WTC11 (cell line): ENCODE measurements around the gene TBL1Y. TPM values are rescaled to one million over a fixed set of nuclear protein-coding genes. Genes with fewer than 3 reads are reported as not detected.
"Not testable (repeated sequence)": the region's sequence is repeated elsewhere in the genome, so short reads cannot be mapped to it uniquely, and the experiment has no call there.

ENCODE experiments used
- ATAC-seq: fragments of 200-7000 bp; cut with Tn5 transposase; 2 replicates; pipeline ENCODE4 v1.10.0; 2021; ENCODE audit warnings: mild to moderate bottlenecking, moderate library complexity
- CTCF ChIA-PET: fragments of 300-600 bp; sonication (Branson Sonifier 250); formaldehyde crosslinking; loops from one replicate; lab custom pipeline; 2021; ENCODE audit warnings: antibody characterized with exemption; lab: Charles Lee
- POLR2A ChIA-PET: fragments of 350-600 bp; sonication (Branson Sonifier 250); formaldehyde crosslinking; loops from one replicate; lab custom pipeline; 2021; ENCODE audit warnings: antibody characterized with exemption; lab: Charles Lee
- DNase-seq: peaks from one replicate; pipeline ENCODE4 v3.0.0; 2021; ENCODE audit warnings: low spot score
- H3K27ac Mint-ChIP-seq: 2 replicates; pipeline ENCODE4 v1.8.0; 2021; ENCODE audit warnings: mixed read lengths
- H3K27me3 Mint-ChIP-seq: 2 replicates; pipeline ENCODE4 v1.8.0; 2021; ENCODE audit warnings: low read depth, mild to moderate bottlenecking, moderate library complexity, mixed read lengths
- H3K36me3 Mint-ChIP-seq: 2 replicates; pipeline ENCODE4 v1.8.0; 2021; ENCODE audit warnings: mixed read lengths
- H3K4me1 Mint-ChIP-seq: 2 replicates; pipeline ENCODE4 v1.8.0; 2022; ENCODE audit warnings: mixed read lengths
- H3K4me3 Mint-ChIP-seq: 2 replicates; pipeline ENCODE4 v1.8.0; 2021; ENCODE audit warnings: mild to moderate bottlenecking, moderate library complexity, mixed read lengths
- H3K9me3 Mint-ChIP-seq: 2 replicates; pipeline ENCODE4 v1.8.0; 2021; ENCODE audit warnings: mixed read lengths
- AR ChIP-seq: fragments of 250-450 bp; sonication (Bioruptor Pico); IDR thresholded peaks from 2 replicates; pipeline ENCODE4 v1.9.0; 2021; ENCODE audit warnings: mild to moderate bottlenecking
- ATF3 ChIP-seq: sonication (generic); formaldehyde crosslinking; conservative IDR thresholded peaks from 2 replicates; pipeline ENCODE4 v1.8.1; 2022; ENCODE audit warnings: mild to moderate bottlenecking, missing genetic modification reagents
- ELF4 ChIP-seq: sonication (generic); formaldehyde crosslinking; IDR thresholded peaks from 2 replicates; pipeline ENCODE4 v1.8.1; 2022; ENCODE audit warnings: low read depth, mild to moderate bottlenecking, moderate library complexity, missing genetic modification reagents
- FOXJ3 ChIP-seq: sonication (generic); formaldehyde crosslinking; IDR thresholded peaks from 2 replicates; pipeline ENCODE4 v1.9.0; 2021; ENCODE audit warnings: missing genetic modification reagents, mild to moderate bottlenecking, borderline replicate concordance
- HMGXB4 ChIP-seq: sonication (generic); formaldehyde crosslinking; IDR thresholded peaks from 2 replicates; pipeline ENCODE4 v1.8.1; 2023; ENCODE audit warnings: mild to moderate bottlenecking, moderate library complexity, missing genetic modification reagents
- NFE2L1 ChIP-seq: sonication (generic); formaldehyde crosslinking; IDR thresholded peaks from 2 replicates; pipeline ENCODE4 v1.8.1; 2023; ENCODE audit warnings: missing genetic modification reagents
- NR3C1 ChIP-seq: sonication (generic); formaldehyde crosslinking; conservative IDR thresholded peaks from 2 replicates; pipeline ENCODE4 v1.8.1; 2023; ENCODE audit warnings: low read depth, mild to moderate bottlenecking, missing genetic modification reagents
- SMAD4 ChIP-seq: sonication (generic); formaldehyde crosslinking; IDR thresholded peaks from 2 replicates; pipeline ENCODE4 v1.8.0; 2022; ENCODE audit warnings: mild to moderate bottlenecking, missing genetic modification reagents
- SP1 ChIP-seq: sonication (generic); formaldehyde crosslinking; conservative IDR thresholded peaks from 2 replicates; pipeline ENCODE4 v1.8.1; 2022; ENCODE audit warnings: missing genetic modification reagents
- ZBTB43 ChIP-seq: sonication (generic); formaldehyde crosslinking; IDR thresholded peaks from 2 replicates; pipeline ENCODE4 v1.8.1; 2023; ENCODE audit warnings: mild to moderate bottlenecking, missing genetic modification reagents
- ZNF232 ChIP-seq: sonication (generic); formaldehyde crosslinking; IDR thresholded peaks from 2 replicates; pipeline ENCODE4 v1.8.0; 2022; ENCODE audit warnings: mild to moderate bottlenecking, missing genetic modification reagents
- ZNF416 ChIP-seq: fragments of 250-450 bp; sonication (Bioruptor Pico); IDR thresholded peaks from 2 replicates; pipeline ENCODE4 v1.9.0; 2021; ENCODE audit warnings: mild to moderate bottlenecking, inconsistent platforms
- total RNA-seq: library from RNA; stranded (reverse); gene quantifications from 3 replicates; pipeline ENCODE4 v1.2.3, GENCODE V29; 2021
- TF ChIP-seq, protein P1 (sequence below): fragments of 250-450 bp; sonication (Bioruptor Pico); IDR thresholded peaks from 2 replicates; pipeline ENCODE4 v2.1.2; 2022; ENCODE audit warnings: mild to moderate bottlenecking, moderate library complexity
- TF ChIP-seq, protein P2 (sequence below): sonication (generic); formaldehyde crosslinking; IDR thresholded peaks from 2 replicates; pipeline ENCODE4 v1.8.1; 2023; ENCODE audit warnings: mild to moderate bottlenecking, missing genetic modification reagents
- TF ChIP-seq, protein P3 (sequence below): sonication (generic); formaldehyde crosslinking; IDR thresholded peaks from 2 replicates; pipeline ENCODE4 v1.8.0; 2022; ENCODE audit warnings: mild to moderate bottlenecking, missing genetic modification reagents
- TF ChIP-seq, protein P4 (sequence below): sonication (generic); formaldehyde crosslinking; IDR thresholded peaks from 2 replicates; pipeline ENCODE4 v1.8.0; 2022; ENCODE audit warnings: mild to moderate bottlenecking, missing genetic modification reagents
- TF ChIP-seq, protein P5 (sequence below): sonication (generic); formaldehyde crosslinking; IDR thresholded peaks from 2 replicates; pipeline ENCODE4 v1.8.1; 2022; ENCODE audit warnings: mild to moderate bottlenecking, missing genetic modification reagents, moderate library complexity, borderline replicate concordance
- TF ChIP-seq, protein P6 (sequence below): fragments of 250-450 bp; sonication (Bioruptor Pico); IDR thresholded peaks from 2 replicates; pipeline ENCODE4 v1.9.0; 2021; ENCODE audit warnings: moderate library complexity, mild to moderate bottlenecking, inconsistent platforms, borderline replicate concordance

The TBL1Y gene
- total RNA-seq, 1 experiment from 2014 or later, result not detected

DNA sequence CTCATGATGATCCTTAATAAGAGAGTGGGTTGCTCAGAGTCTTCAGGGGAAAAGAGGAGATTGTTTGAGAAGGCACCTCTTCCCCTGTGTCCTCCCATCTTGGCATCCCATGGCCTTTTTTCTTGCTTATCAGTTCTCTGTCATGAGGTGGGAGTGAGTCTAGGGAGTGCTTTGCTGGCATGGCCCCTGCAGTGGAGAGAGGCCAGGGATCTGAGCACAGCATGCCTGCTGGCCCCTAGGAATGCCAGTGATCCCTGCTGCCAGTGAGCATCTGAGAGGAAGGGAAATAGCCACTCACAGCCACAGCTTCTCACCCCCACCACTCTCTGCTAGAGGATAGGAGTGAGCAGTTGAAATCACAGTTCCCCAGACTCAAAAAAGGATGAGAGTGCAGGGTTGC, 168.2 kb downstream of the TBL1Y start:
- CTCF ChIA-PET, result no interaction called here
- no peak for DNase-seq
- H3K27me3 Mint-ChIP-seq, result no peaks in the 10 kb centered on the region
- no peak overlapping the region for H3K27ac Mint-ChIP-seq
- TF ChIP-seq, protein P1, sequence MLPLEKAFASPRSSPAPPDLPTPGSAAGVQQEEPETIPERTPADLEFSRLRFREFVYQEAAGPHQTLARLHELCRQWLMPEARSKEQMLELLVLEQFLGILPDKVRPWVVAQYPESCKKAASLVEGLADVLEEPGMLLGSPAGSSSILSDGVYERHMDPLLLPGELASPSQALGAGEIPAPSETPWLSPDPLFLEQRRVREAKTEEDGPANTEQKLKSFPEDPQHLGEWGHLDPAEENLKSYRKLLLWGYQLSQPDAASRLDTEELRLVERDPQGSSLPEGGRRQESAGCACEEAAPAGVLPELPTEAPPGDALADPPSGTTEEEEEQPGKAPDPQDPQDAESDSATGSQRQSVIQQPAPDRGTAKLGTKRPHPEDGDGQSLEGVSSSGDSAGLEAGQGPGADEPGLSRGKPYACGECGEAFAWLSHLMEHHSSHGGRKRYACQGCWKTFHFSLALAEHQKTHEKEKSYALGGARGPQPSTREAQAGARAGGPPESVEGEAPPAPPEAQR, result no peak
- TF ChIP-seq SMAD4 (CRISPR knock-in tag) (no peak), SP1 (CRISPR knock-in tag) (no peak), ELF4 (no peak), ZNF416 (CRISPR knock-in tag) (no peak), ATF3 (CRISPR knock-in tag) (no peak), ZNF232 (CRISPR knock-in tag) (no peak), HMGXB4 (CRISPR knock-in tag) (no peak), AR (no peak), FOXJ3 (CRISPR knock-in tag) (no peak), ZBTB43 (CRISPR knock-in tag) (no peak), NR3C1 (CRISPR knock-in tag) (no peak), NFE2L1 (CRISPR knock-in tag) (no peak)
- TF ChIP-seq, protein P2, sequence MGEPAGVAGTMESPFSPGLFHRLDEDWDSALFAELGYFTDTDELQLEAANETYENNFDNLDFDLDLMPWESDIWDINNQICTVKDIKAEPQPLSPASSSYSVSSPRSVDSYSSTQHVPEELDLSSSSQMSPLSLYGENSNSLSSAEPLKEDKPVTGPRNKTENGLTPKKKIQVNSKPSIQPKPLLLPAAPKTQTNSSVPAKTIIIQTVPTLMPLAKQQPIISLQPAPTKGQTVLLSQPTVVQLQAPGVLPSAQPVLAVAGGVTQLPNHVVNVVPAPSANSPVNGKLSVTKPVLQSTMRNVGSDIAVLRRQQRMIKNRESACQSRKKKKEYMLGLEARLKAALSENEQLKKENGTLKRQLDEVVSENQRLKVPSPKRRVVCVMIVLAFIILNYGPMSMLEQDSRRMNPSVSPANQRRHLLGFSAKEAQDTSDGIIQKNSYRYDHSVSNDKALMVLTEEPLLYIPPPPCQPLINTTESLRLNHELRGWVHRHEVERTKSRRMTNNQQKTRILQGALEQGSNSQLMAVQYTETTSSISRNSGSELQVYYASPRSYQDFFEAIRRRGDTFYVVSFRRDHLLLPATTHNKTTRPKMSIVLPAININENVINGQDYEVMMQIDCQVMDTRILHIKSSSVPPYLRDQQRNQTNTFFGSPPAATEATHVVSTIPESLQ, result no peak
- TF ChIP-seq, protein P3, sequence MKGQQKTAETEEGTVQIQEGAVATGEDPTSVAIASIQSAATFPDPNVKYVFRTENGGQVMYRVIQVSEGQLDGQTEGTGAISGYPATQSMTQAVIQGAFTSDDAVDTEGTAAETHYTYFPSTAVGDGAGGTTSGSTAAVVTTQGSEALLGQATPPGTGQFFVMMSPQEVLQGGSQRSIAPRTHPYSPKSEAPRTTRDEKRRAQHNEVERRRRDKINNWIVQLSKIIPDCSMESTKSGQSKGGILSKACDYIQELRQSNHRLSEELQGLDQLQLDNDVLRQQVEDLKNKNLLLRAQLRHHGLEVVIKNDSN (CRISPR knock-in tag), result no peak
- TF ChIP-seq, protein P4, sequence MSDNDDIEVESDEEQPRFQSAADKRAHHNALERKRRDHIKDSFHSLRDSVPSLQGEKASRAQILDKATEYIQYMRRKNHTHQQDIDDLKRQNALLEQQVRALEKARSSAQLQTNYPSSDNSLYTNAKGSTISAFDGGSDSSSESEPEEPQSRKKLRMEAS (CRISPR knock-in tag), result no peak
- TF ChIP-seq, protein P5, sequence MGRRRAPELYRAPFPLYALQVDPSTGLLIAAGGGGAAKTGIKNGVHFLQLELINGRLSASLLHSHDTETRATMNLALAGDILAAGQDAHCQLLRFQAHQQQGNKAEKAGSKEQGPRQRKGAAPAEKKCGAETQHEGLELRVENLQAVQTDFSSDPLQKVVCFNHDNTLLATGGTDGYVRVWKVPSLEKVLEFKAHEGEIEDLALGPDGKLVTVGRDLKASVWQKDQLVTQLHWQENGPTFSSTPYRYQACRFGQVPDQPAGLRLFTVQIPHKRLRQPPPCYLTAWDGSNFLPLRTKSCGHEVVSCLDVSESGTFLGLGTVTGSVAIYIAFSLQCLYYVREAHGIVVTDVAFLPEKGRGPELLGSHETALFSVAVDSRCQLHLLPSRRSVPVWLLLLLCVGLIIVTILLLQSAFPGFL, result no peak
- TF ChIP-seq, protein P6, sequence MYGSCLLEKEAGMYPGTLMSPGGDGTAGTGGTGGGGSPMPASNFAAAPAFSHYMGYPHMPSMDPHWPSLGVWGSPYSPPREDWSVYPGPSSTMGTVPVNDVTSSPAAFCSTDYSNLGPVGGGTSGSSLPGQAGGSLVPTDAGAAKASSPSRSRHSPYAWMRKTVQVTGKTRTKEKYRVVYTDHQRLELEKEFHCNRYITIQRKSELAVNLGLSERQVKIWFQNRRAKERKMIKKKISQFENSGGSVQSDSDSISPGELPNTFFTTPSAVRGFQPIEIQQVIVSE, result no peak
- no peaks in the 10 kb centered on the region for H3K9me3 Mint-ChIP-seq
- no peak overlapping the region for H3K4me3 Mint-ChIP-seq
- POLR2A ChIA-PET, result no interaction called here
- H3K4me1 Mint-ChIP-seq, result no peaks in the 10 kb centered on the region
- no peak for ATAC-seq
- no peaks in the 10 kb centered on the region for H3K36me3 Mint-ChIP-seq

DNA sequence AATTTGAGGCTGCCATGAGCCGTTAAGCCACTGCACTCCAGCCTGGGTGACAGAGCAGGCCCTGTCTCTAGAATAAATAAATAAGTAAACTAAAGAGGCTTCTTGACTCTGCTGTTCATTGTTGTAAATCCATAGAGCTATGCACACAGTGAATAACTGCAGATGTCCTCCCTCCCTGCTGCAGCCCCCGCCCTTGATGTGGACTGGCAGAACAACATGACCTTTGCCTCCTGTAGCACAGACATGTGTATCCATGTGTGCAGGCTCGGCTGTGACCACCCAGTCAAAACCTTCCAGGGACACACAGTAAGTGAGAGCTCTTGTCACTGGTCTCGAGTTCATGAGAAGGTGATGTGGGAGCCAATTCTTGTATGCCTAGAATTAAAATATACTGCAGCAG, 170.1 kb downstream of the TBL1Y start:
- CTCF ChIA-PET, DNase-seq, H3K4me3 Mint-ChIP-seq, H3K9me3 Mint-ChIP-seq, ATAC-seq, POLR2A ChIA-PET, H3K36me3 Mint-ChIP-seq, H3K27ac Mint-ChIP-seq, H3K27me3 Mint-ChIP-seq, H3K4me1 Mint-ChIP-seq: not testable (repeated sequence)
